Hippocampal formation (tissue), 2 donors: ENCODE data around the gene DACH1.

Experiments
- DNase-seq, 2 donors: peaks; one replicate each; lab custom pipeline; 2025; lab: John Stamatoyannopoulos, UW

DACH1 gene

GRCh38 chr13:71583581-71583980 is 283.4 kb downstream of the DACH1 start:
- DNase-seq = no peak

GRCh38 chr13:71580614-71581013 is 286.4 kb downstream of the DACH1 start:
- DNase-seq = no peak

- no peak for DNase-seq
Measured at GRCh38 chr13:71578048-71578447, 289.0 kb downstream of the DACH1 start.

GRCh38 chr13:71577127-71577526 is 289.9 kb downstream of the DACH1 start:
- no peak for DNase-seq

DNA sequence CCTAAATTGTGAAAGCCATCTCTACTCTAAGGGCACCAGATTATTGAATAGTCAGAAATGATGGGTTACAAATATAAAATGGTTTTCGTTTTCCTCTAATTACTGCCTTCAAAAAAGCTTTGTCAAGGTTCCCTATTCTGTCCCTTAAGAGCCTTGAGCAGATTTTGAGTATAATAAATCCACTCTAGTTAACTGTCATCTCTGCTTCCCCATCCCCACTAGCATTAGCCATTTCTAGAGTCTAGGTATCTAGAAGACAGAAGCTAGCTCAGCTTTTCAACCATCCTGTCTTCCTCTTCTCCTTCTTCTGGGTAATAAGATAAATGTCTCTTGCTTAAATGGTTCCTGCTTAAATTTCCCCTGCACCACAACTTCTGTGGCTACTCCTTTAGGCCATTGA is 290.4 kb downstream of the DACH1 start:
- DNase-seq = no peak

GRCh38 chr13:71546881-71547280 is 320.1 kb downstream of the DACH1 start:
- no peak for DNase-seq

DNA sequence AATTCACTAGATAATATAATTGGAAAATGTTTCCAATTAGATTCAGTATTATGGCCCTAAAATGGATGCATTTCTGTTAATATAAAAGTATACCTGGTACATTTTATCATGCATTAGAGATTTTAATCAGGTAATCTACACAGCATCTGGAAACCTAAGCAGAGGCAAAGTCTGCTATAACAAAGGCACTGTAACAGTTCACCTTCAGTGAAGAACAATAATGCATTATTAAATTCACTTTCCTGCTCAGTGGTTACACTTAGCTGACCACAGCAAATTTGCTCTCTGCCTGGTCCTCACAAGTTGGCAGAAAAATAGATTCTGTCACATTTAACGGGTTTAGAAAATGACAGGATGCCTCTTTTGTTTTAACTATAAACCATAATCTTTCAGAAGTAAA is 326.9 kb downstream of the DACH1 start:
- DNase-seq = no peak

- DNase-seq = no peak
Measured at GRCh38 chr13:71536201-71536600, 330.8 kb downstream of the DACH1 start.

DNA sequence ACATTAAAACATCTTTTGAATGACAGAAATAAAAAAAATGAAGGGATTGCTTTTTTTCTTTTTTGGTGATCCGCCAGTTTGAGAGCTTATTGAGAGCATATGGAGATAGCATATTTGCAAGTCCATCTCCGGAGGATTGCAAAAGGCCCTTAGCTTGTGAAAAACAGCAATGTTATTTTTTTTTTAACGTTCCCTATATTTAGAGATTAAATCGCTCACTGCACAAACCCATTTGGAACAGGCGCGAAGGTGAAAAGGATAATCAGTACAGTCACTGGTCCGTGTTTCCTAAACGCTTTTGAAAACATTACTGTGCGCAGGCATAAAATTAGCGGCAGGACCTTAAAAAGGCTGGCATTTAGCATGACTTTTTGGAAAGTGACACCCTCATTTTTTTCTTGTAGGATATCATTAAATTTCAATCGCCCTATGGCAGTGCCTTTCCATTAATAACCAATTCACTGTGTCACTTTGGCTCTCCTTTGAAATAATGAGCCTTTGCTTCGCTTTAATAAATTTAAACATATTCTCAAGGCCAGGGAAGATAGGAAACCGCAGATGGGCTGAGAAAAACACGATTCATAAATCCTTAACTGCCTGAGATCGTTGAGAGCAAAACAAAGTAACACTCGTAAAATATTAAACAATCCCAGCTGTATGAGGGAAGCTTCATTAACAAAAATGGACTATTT is 342.2 kb downstream of the DACH1 start:
- no peak for DNase-seq

- no peak for DNase-seq
Measured at GRCh38 chr13:71524245-71524612, 342.8 kb downstream of the DACH1 start.

DNA sequence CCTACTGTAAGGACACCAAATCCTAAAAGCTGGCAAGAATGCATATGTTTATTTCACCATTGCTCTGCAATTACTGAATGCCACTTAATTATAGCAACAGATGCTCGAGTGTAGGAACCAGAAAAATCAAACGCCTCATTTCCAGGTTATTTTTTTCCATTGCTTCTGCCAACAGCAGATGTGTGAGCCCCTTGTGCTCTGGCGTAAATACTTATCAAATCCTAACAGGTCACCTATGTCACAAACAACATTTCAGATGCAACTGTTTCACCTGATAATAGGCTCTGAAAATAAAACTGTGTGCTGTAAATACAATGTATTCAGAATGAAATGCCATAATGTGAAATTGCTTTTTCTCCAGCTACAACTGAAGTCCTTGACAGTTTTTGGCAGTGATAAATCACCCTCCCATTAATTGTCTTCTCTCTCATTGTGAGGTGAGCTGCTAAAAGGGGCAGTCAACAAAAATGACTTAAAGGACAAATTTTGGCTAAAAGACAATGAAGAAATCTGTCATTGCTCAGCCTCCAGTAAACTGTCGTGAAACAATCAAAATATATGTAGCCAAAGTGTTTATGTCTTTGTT is 344.0 kb downstream of the DACH1 start:
- no peak for DNase-seq

DNA sequence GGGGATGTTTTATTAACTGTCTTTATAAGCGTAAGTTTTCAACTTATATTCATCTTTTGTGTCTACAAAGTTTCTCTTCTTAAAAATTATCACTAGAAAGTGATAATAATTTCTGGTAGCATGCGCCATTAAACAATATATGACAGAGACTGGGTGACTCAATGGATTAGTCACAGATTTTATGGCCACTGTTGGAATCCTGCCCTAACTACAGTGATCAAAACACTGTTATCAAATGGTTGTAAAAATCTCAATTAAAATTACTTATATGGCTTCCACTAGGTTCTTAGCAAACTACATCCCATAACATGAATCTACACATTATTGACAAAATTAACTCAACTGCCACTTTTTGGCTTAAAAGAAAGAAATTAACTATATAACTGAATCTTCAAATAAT is 350.0 kb downstream of the DACH1 start:
- DNase-seq = no peak

DNA sequence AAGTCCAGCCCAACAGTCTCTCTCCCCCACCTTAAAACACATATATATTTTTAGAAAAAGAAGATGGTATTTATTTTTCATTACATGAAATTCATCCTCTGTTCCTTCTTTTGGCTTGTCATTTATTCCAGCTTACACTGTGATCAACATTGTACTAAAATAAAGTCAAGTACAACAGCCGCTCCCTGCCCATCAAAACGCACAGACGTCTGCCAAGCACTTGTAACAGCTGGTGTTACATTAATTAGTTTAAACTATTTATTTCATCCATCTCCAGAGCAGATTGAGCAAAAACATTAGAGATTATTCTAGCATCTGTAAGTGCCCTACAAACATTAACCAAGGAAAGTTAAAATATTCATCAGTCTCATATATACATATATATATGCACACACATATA is 350.5 kb downstream of the DACH1 start:
- no peak for DNase-seq

- DNase-seq = no peak
Measured at GRCh38 chr13:71515744-71516038, 351.3 kb downstream of the DACH1 start.

DNA sequence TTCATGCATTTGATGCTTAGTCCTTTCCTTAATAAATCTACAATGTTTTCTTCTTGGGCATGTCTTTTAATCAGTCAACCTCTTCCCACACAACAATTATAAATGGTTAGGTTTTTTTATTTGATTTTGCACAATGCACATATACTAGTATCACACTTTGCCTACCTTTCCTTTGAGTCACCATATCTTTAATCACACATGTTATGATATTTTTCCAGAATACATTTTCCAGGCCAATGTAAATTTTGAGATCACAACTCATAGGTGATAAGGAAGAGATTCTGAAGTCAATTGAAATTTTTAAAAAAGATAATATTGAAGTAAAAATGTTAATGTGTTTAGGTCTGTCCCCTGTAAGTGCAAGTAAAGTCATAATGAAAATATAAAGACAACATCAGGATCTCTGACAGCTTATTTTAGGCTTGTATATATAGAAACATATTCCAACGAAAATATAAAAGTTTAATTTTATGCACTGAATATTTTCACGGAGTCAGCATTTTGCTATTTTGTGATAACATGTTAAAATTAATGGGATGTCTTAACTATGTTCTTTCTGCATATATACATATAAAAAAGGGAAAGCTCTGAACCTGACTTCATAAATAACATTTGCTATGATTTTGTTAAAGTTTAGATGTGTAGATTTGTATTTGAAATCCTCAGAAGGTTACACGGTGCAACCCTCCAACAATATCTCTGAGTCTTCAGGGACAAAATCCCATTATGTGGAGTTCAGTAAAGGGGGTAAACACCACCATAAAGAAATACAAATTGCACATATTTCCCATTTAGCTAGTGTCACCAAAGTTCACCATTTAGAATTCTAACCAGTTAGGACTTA is 351.9 kb downstream of the DACH1 start:
- no peak for DNase-seq

GRCh38 chr13:71513411-71514033 is 353.5 kb downstream of the DACH1 start:
- DNase-seq = no peak

DNA sequence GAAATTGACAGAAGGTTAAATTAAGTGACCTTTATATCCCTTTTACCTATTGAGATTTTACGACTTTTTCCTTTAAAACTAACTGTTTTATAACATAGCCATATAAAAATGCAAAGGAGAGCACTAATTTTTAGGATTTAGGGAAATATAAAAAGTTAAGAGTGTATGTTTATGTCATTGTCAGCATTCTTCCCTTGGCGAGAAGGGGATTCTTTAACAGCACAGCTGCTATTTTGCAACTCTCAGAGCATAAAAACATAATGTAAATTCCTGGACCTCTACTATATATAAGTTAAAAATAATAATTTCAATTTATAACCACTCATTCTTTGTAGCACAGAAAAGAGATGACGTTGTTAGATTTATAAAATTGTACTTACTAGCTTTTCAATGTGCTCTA is 363.2 kb downstream of the DACH1 start:
- no peak for DNase-seq

DNA sequence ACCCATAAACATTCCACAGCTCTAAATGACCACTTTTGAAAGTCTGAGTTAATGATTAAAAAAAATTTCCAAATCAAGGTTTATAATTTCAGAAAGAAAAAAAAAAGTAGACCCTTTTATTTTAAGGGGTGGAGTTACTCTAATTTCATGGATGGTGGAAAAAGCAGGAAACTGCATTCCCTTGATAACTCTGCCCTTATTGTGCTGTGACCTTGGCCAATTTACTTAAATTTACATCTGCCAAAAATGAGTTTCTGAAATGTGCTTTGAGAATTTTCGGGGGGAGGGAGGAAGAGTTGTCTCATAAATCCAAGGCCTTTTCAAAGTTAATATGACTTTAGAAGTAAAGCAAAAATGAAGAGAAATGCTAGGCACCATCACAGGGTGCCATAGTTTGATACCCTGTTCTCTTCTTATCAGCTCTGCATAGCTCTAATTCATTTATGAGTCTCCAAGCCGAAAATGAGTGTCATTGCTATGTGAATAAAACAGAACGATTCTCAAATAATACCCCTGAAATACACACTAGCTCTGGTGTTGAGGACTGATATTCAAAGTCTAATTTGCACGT is 367.0 kb downstream of the DACH1 start:
- no peak for DNase-seq

DNA sequence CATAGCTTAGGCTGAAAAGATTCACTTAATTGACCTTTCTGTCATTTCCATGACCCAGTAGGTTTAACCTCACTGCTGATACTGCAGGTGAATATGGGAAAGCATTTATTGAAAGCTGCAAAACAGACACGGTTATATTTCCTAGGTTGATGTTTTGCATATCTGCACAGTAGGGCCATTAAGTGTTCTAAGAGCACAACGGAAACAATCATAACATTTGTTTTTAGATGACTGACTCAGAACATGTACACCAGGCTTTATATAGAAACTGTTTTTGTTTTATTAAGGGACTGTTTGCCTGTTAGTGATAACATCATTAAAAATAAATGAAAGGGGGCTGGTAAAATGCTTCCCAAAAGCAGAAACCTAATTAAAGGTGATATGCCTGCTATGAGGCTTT is 367.8 kb downstream of the DACH1 start:
- DNase-seq = no peak

GRCh38 chr13:71493189-71493588 is 373.8 kb downstream of the DACH1 start:
- no peak for DNase-seq

- DNase-seq = no peak
Measured at GRCh38 chr13:71492346-71492871, 374.6 kb downstream of the DACH1 start.

DNA sequence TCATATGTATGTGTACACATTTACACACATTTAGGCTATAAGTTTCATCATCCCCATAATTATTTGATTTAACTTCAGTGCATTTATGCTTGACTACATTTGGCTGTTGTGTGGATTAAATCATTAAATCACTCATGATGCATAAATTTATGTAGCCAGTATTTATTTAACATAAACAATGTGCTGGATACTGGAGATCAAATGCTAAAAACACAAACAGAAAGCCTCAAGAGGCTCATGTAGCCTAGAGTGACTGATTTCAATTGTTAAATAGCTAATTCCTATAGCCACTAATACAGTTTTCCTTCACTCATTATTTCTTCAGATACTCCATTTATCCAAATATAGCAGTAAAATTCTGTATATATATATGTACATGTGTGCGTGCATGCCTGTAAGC is 376.0 kb downstream of the DACH1 start:
- no peak for DNase-seq
